NCI-H128 (cell line): ENCODE data around the gene MAP7D2.
"Not testable (repeated sequence)": the region's sequence is repeated elsewhere in the genome, so short reads cannot be mapped to it uniquely, and the experiment has no call there.

Source experiments
- DNase-seq: peaks from one replicate; lab custom pipeline; 2025; ENCODE audit not compliant: unreplicated experiment; lab: John Stamatoyannopoulos, UW

The MAP7D2 gene

GRCh38 chrX:20116577-20117240, at the start of gene MAP7D2:
TSS of gene MAP7D2 (minus strand) at chrX:20116907. CDS start at chrX:20116879, 28 bp downstream.
- DNase-seq, result no peak

GRCh38 chrX:20162516-20162915, 45.8 kb upstream of the MAP7D2 start:
- DNase-seq, result not testable (repeated sequence)

- no peak for DNase-seq
These were observed 43.2 kb upstream of the MAP7D2 start for GRCh38 chrX:20159797-20160385.

- no peak for DNase-seq
These were observed 35.0 kb upstream of the MAP7D2 start for GRCh38 chrX:20151689-20152088.

- no peak for DNase-seq
These were observed 32.6 kb upstream of the MAP7D2 start for GRCh38 chrX:20149326-20149725.

- no peak for DNase-seq
These were observed 30.9 kb upstream of the MAP7D2 start for GRCh38 chrX:20147561-20147960.

- DNase-seq, result no peak
These were observed 27.8 kb upstream of the MAP7D2 start for GRCh38 chrX:20144491-20144890.

GRCh38 chrX:20143561-20143960, 26.9 kb upstream of the MAP7D2 start:
- no peak for DNase-seq

- DNase-seq, result no peak
These were observed 26.4 kb upstream of the MAP7D2 start for GRCh38 chrX:20143111-20143510.

- peak; percentile 94 for DNase-seq
These were observed 24.8 kb upstream of the MAP7D2 start, which contains the start of gene EIF1AX for GRCh38 chrX:20141281-20142220. TSS of gene EIF1AX (minus strand) at chrX:20141838. CDS start at chrX:20141640, 198 bp downstream.

- DNase-seq, result no peak
These were observed 23.7 kb upstream of the MAP7D2 start for GRCh38 chrX:20140420-20140819.

GRCh38 chrX:20139966-20140365, 23.3 kb upstream of the MAP7D2 start:
- no peak for DNase-seq

- no peak for DNase-seq
These were observed 19.2 kb upstream of the MAP7D2 start for GRCh38 chrX:20135944-20136343.

- no peak for DNase-seq
These were observed 16.0 kb upstream of the MAP7D2 start for GRCh38 chrX:20132666-20133065.

- DNase-seq, result no peak
These were observed 13.7 kb upstream of the MAP7D2 start for GRCh38 chrX:20130357-20130756.

- no peak for DNase-seq
These were observed 12.8 kb upstream of the MAP7D2 start for GRCh38 chrX:20129547-20129946.

- no peak for DNase-seq
These were observed 12.0 kb upstream of the MAP7D2 start for GRCh38 chrX:20128670-20129069.

GRCh38 chrX:20127440-20127839, 10.7 kb upstream of the MAP7D2 start:
- DNase-seq, result not testable (repeated sequence)

GRCh38 chrX:20126833-20127232, 10.1 kb upstream of the MAP7D2 start:
- DNase-seq, result not testable (repeated sequence)

- no peak for DNase-seq
These were observed 8.3 kb upstream of the MAP7D2 start for GRCh38 chrX:20124964-20125363.

GRCh38 chrX:20118065-20118824, 1.5 kb upstream of the MAP7D2 start:
- no peak for DNase-seq
